Measurements from ENCODE around the gene OXCT1.

OXCT1 gene

DNA sequence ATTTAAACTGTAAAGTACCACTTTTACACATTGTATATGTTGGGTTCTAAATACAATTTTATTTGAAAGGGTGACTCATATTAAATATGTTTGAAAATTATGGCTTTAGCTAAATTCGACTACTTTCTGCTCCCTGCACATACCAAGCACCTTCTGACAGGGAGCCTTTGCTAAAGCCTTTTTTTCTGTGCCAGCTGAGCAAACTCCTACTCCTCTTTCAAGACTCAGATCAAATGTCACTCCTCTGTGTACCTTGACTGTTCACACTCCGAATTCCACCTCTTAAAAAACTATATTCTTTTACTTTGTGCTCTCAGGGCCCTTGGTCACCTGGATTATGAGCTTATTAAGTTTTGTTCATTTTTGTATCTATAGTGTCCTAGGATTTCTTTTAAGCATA lies 6.5 kb upstream of the OXCT1 start:
- DNase-seq (ENCODE audit: insufficient read length, low spot score) (no peak), FAIRE-seq (no peak)
- TF ChIP-seq PAX5 (IDR thresholded peaks at IDR 0.05; ENCODE audit: insufficient read depth, low read length, severe bottlenecking): no peak
- TF ChIP-seq POLR2AphosphoS5 (IDR thresholded peaks at IDR 0.05; ENCODE audit: low read depth, low read length): no peak
- TF ChIP-seq POLR2A (IDR thresholded peaks at IDR 0.05; ENCODE audit: low read depth, low read length): no peak
- TF ChIP-seq POU2F2 (IDR thresholded peaks at IDR 0.05; ENCODE audit: low read depth, low read length): no peak
- no peak for TF ChIP-seq TAF1 (IDR thresholded peaks at IDR 0.05; ENCODE audit: low read depth, low read length)
- TF ChIP-seq SPI1 (IDR thresholded peaks at IDR 0.05; ENCODE audit: low read depth, low read length): no peak

DNA sequence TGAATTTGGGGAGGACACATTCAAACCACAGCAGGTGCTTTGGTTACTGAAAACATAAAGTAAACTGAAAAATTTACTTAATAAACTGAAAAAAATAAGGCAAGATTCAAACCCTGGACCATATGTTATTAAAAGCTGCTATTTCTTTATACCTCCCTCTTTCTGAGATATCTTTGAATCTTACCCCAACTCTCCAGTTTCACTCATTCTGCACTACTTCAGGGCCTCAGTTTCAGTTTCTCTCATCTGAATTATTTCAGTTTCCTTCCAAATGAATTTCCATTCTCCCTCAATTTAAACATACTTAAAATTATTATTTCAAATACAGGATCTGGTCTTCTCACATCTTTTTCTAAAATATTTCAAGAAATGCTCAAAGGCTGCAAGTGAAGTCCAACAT lies 4.9 kb upstream of the OXCT1 start:
- DNase-seq (ENCODE audit: insufficient read length, low spot score) (no peak), FAIRE-seq (no peak)
- TF ChIP-seq POLR2AphosphoS5 (IDR thresholded peaks at IDR 0.05; ENCODE audit: low read depth, low read length): no peak
- TF ChIP-seq POLR2A (IDR thresholded peaks at IDR 0.05; ENCODE audit: low read depth, low read length): no peak
- TF ChIP-seq TAF1 (IDR thresholded peaks at IDR 0.05; ENCODE audit: low read depth, low read length): no peak
- TF ChIP-seq PAX5 (IDR thresholded peaks at IDR 0.05; ENCODE audit: insufficient read depth, low read length, severe bottlenecking): no peak
- no peak for TF ChIP-seq POU2F2 (IDR thresholded peaks at IDR 0.05; ENCODE audit: low read depth, low read length)

DNA sequence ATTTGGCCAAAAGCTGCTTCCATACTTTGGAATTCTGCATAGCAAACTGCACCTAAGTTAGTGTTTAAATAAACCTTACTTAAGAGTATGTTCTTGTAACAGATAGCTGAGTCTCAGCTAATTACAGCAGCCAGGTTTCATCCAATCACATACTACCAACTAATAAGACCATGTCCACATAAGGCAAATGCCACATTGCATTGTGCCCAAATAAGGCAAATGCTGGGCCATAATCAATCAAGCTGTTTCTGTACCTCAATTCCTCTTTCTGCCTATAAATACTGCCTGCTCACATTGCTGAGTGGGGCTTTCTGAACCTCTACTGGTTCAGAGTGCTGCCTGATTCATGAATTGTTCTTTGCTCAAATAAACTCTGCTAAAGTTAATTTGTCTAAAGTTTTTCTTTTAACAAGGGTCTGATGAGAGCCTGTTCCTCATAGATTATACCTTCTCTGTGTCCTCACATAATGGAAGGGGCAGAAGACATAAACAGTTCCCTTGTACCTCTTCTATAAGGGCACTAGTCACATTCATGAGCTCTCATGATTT lies 4.4 kb upstream of the OXCT1 start:
- TF ChIP-seq SPI1 (IDR thresholded peaks at IDR 0.05; ENCODE audit: low read depth, low read length) (peak; percentile 27; the same call in 1 of the 2 replicates), POLR2A (IDR thresholded peaks at IDR 0.05; ENCODE audit: low read depth, low read length) (no peak), TAF1 (IDR thresholded peaks at IDR 0.05; ENCODE audit: low read depth, low read length) (no peak), PAX5 (IDR thresholded peaks at IDR 0.05; ENCODE audit: insufficient read depth, low read length, severe bottlenecking) (no peak)
- DNase-seq (ENCODE audit: insufficient read length, low spot score) (no peak), FAIRE-seq (no peak)

DNA sequence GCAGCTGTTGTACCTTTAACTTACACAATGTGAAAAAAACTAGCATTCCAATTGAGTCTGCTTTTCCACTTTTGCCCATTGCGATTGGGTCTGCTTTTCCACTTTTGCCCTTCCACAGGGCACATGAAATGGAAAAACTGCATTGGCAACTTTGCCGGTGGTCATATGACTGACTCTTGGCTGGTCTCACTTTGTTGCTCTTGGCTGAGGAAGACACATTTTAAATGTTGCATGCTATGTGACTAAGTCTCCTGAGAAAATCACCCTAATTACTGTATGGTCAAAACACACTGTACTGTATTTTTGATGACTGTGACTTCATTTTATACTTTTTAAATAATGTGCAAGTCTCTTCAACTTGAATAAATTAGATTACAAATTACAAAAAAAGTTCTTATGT lies 1.6 kb upstream of the OXCT1 start:
- DNase-seq (ENCODE audit: insufficient read length, low spot score) (no peak), FAIRE-seq (no peak)

DNA sequence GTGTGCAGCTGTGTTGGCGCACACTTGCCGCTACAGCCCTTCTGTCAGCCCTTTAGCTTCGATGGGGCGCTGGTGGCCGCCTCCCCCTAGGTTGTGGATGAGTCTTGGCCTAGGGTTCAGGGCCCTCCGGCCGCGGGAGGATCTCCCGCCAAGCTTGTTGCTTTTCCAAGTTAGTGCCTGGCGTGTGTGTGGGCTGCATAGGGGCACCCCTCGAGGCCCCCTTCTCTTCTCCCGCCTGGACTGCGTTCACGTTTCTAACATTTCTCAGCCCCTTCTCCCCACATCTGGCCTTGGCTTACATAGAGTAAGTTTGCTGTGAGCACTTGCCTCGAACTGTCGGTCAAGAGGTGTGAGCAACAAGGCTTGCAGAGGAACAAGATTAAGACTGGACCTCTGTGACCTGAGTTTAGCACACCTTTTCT lies 413 bp upstream of the OXCT1 start:
- DNase-seq (ENCODE audit: insufficient read length, low spot score) (no peak), FAIRE-seq (no peak)
- no peak for TF ChIP-seq POU2F2 (IDR thresholded peaks at IDR 0.05; ENCODE audit: low read depth, low read length)
- 0 out of 2 replicates have a peak, but pooled peaks have one; percentile 36 for TF ChIP-seq TAF1 (IDR thresholded peaks at IDR 0.05; ENCODE audit: low read depth, low read length)

More for the DNA sequence above, 1.6 kb upstream of the OXCT1 start:
- TF ChIP-seq PAX5 (IDR thresholded peaks at IDR 0.05; ENCODE audit: insufficient read depth, low read length, severe bottlenecking) (no peak), POU2F2 (IDR thresholded peaks at IDR 0.05; ENCODE audit: low read depth, low read length) (no peak), TAF1 (IDR thresholded peaks at IDR 0.05; ENCODE audit: low read depth, low read length) (no peak), POLR2AphosphoS5 (IDR thresholded peaks at IDR 0.05; ENCODE audit: low read depth, low read length) (no peak), POLR2A (IDR thresholded peaks at IDR 0.05; ENCODE audit: low read depth, low read length) (no peak), SPI1 (IDR thresholded peaks at IDR 0.05; ENCODE audit: low read depth, low read length) (no peak)

DNA sequence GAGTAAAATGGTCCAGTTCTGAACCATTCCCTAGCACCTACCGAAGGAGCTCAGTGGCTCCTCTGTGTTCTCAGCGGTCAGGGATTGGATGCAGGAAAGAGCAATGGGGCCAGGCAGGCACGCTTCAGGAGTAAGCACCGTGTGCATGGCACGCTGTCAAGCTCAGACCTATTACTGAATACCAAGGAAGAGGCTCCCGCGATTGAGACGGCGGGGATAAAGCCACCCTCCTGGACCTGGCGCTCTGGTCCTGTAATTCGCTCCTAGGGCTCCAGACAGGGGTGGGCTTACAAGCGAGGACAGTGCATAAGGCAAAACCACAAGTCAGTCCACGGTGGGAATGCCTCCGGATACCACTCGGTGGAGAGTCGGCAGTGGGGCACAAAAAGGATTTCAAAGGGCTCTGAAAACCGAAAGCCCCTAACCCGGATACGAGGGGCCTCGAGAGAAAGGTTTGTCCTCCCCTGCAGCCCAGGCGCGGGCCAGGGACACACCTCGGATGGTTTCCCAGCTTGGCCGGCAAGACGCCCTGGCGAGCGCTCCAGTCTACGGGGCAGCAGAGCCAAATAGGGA lies 988 bp downstream of the OXCT1 start:
- TF ChIP-seq PAX5 (IDR thresholded peaks at IDR 0.05; ENCODE audit: insufficient read depth, low read length, severe bottlenecking): no peak
- TF ChIP-seq POU2F2 (IDR thresholded peaks at IDR 0.05; ENCODE audit: low read depth, low read length): no peak
- no peak for TF ChIP-seq SPI1 (IDR thresholded peaks at IDR 0.05; ENCODE audit: low read depth, low read length)
- no peak for TF ChIP-seq POLR2AphosphoS5 (IDR thresholded peaks at IDR 0.05; ENCODE audit: low read depth, low read length)
- TF ChIP-seq TAF1 (IDR thresholded peaks at IDR 0.05; ENCODE audit: low read depth, low read length): no peak
- TF ChIP-seq POLR2A (IDR thresholded peaks at IDR 0.05; ENCODE audit: low read depth, low read length): no peak
- FAIRE-seq (no peak), DNase-seq (ENCODE audit: insufficient read length, low spot score) (no peak)

DNA sequence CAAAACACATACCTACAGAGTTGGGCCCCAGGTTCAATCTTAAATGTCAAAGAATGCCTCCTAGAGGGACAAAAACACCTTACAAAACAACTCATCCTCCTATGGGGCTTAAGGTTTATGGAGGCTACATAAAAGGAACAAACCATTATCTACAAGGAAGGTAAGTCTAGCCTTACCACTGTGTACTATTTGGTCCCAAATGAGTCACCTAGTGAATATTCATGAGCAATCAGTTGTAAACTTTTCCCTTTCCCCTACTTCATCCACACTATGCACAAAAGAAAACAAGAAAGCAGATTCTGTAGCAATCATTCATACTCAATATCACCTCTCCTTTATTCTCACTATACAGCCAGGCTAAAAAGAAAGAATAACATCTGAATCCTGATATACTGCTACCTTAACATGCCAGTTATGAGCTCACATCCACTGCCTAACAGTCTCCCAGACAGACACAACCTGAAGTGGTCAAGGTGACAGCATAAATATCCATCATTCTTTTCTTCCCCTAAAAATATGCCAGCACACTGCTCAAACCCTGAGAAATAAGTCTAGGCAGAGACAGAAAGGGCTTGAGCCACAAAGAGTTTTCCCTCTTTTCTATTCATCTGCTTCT lies 6.2 kb downstream of the OXCT1 start:
- FAIRE-seq (peak; percentile 52), DNase-seq (ENCODE audit: insufficient read length, low spot score) (no peak)
- 0 out of 2 replicates have a peak, but pooled peaks have one; percentile 40 for TF ChIP-seq POU2F2 (IDR thresholded peaks at IDR 0.05; ENCODE audit: low read depth, low read length)
- TF ChIP-seq TAF1 (IDR thresholded peaks at IDR 0.05; ENCODE audit: low read depth, low read length): no peak
- TF ChIP-seq SPI1 (IDR thresholded peaks at IDR 0.05; ENCODE audit: low read depth, low read length): no peak
- TF ChIP-seq POLR2A (IDR thresholded peaks at IDR 0.05; ENCODE audit: low read depth, low read length): no peak

DNA sequence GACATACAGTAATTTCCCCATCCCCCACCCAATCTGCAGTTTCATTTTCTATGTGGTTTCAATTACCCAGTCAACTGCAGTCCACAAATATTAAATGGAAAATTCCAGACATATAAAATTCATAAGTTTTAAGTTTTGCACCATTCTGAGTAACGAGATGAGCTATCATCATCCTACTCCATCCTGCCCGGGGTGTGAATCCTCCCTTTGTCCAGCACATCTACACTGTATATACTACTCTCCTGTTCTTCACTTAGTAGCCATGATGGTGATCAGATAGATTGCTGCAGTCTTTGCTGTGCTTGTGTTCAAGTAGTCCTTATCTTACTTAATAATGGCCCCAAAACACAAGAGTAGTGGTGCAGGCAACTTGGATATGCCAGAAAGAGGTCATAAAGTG lies 11.3 kb downstream of the OXCT1 start:
- DNase-seq (ENCODE audit: insufficient read length, low spot score) (no peak), FAIRE-seq (no peak)
- TF ChIP-seq POLR2A (IDR thresholded peaks at IDR 0.05; ENCODE audit: low read depth, low read length) (no peak), POU2F2 (IDR thresholded peaks at IDR 0.05; ENCODE audit: low read depth, low read length) (no peak), TAF1 (IDR thresholded peaks at IDR 0.05; ENCODE audit: low read depth, low read length) (no peak), POLR2AphosphoS5 (IDR thresholded peaks at IDR 0.05; ENCODE audit: low read depth, low read length) (no peak), SPI1 (IDR thresholded peaks at IDR 0.05; ENCODE audit: low read depth, low read length) (no peak), PAX5 (IDR thresholded peaks at IDR 0.05; ENCODE audit: insufficient read depth, low read length, severe bottlenecking) (no peak)

DNA sequence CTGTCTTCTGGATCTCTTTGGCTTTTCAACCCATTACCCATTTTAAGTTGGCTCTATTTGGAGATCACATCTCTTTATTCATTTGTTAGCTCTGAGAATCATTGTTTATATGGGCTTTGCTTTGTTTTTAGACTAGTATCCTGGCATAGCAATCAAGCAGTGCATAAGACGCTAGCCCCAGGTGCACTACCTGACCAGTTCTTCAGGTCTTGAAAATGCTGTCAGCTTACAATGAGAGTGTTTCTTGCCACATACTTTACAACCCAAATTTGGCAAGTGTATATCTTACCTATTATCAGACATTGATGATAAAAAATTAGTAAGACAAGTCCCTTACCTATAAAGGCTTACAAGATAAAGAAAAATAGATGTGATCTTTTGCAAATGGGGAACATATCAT lies 12.2 kb downstream of the OXCT1 start:
- no peak for FAIRE-seq
- DNase-seq (ENCODE audit: insufficient read length, low spot score): no peak

More for the DNA sequence above, 12.2 kb downstream of the OXCT1 start:
- TF ChIP-seq POU2F2 (IDR thresholded peaks at IDR 0.05; ENCODE audit: low read depth, low read length) (no peak), PAX5 (IDR thresholded peaks at IDR 0.05; ENCODE audit: insufficient read depth, low read length, severe bottlenecking) (no peak), POLR2A (IDR thresholded peaks at IDR 0.05; ENCODE audit: low read depth, low read length) (no peak), POLR2AphosphoS5 (IDR thresholded peaks at IDR 0.05; ENCODE audit: low read depth, low read length) (no peak), SPI1 (IDR thresholded peaks at IDR 0.05; ENCODE audit: low read depth, low read length) (no peak), TAF1 (IDR thresholded peaks at IDR 0.05; ENCODE audit: low read depth, low read length) (no peak)
